SH-SY5Y (cell line): ENCODE results near the gene SEPTIN2.

Experiments
- GATA2 ChIP-seq: IDR thresholded peaks from 2 replicates; pipeline ENCODE4 v1.6.1; 2011; ENCODE audit warnings: mild to moderate bottlenecking, low read depth, low read length
- GATA3 ChIP-seq: IDR thresholded peaks from 2 replicates; pipeline ENCODE4 v1.6.1; 2011; ENCODE audit warnings: low read depth, mild to moderate bottlenecking, low read length, moderate library complexity

SEPTIN2 gene

GRCh38 chr2:241368643-241369042 lies 52.9 kb downstream of the SEPTIN2 start:
- TF ChIP-seq GATA3 (no peak), GATA2 (no peak)

GRCh38 chr2:241372361-241372992 lies 56.8 kb downstream of the SEPTIN2 start:
- TF ChIP-seq GATA2 = no peak
- no peak for TF ChIP-seq GATA3

- TF ChIP-seq GATA2 = no peak
- TF ChIP-seq GATA3 = no peak
These were observed 57.7 kb downstream of the SEPTIN2 start for GRCh38 chr2:241373446-241373845.

GRCh38 chr2:241375300-241375699 lies 59.6 kb downstream of the SEPTIN2 start:
- no peak for TF ChIP-seq GATA3
- no peak for TF ChIP-seq GATA2

- no peak for TF ChIP-seq GATA2
- TF ChIP-seq GATA3 = no peak
These were observed 61.1 kb downstream of the SEPTIN2 start for GRCh38 chr2:241376808-241377207.

GRCh38 chr2:241378816-241379215 lies 63.1 kb downstream of the SEPTIN2 start:
- TF ChIP-seq GATA3 (no peak), GATA2 (no peak)

- TF ChIP-seq GATA2 = no peak
These were observed 64.1 kb downstream of the SEPTIN2 start for GRCh38 chr2:241379481-241380480.

GRCh38 chr2:241381872-241382271 lies 66.1 kb downstream of the SEPTIN2 start:
- no peak for TF ChIP-seq GATA3
- no peak for TF ChIP-seq GATA2

GRCh38 chr2:241386519-241386918 lies 70.8 kb downstream of the SEPTIN2 start:
- TF ChIP-seq GATA3 (no peak), GATA2 (no peak)

GRCh38 chr2:241389697-241390096 lies 74.0 kb downstream of the SEPTIN2 start:
- TF ChIP-seq GATA3 (no peak), GATA2 (no peak)

- TF ChIP-seq GATA2 (no peak), GATA3 (no peak)
These were observed 74.8 kb downstream of the SEPTIN2 start for GRCh38 chr2:241390301-241391206.

GRCh38 chr2:241391892-241392665 lies 76.4 kb downstream of the SEPTIN2 start:
- TF ChIP-seq GATA2 (no peak), GATA3 (no peak)

- no peak for TF ChIP-seq GATA2
- TF ChIP-seq GATA3 = no peak
These were observed 77.9 kb downstream of the SEPTIN2 start for GRCh38 chr2:241393524-241394196.
